LNCaP clone FGC (cell line): ENCODE data around the gene IGF2BP1.

ENCODE experiments used
- DNase-seq: peaks from one replicate; pipeline ENCODE4 v3.0.0-alpha.2; 2011; ENCODE audit warnings: low read depth
- H3K4me3 ChIP-seq: 2 replicates; pipeline ENCODE4 v1.5.1; 2011; ENCODE audit warnings: mild to moderate bottlenecking, low read depth, low read length, control low read depth
- TF ChIP-seq, protein P1 (sequence below): IDR thresholded peaks from 2 replicates; pipeline ENCODE4 v1.5.1; 2012; ENCODE audit warnings: mild to moderate bottlenecking; ENCODE audit not compliant: control insufficient read depth, insufficient read depth; ENCODE audit errors: extremely low read depth

IGF2BP1 gene

DNA sequence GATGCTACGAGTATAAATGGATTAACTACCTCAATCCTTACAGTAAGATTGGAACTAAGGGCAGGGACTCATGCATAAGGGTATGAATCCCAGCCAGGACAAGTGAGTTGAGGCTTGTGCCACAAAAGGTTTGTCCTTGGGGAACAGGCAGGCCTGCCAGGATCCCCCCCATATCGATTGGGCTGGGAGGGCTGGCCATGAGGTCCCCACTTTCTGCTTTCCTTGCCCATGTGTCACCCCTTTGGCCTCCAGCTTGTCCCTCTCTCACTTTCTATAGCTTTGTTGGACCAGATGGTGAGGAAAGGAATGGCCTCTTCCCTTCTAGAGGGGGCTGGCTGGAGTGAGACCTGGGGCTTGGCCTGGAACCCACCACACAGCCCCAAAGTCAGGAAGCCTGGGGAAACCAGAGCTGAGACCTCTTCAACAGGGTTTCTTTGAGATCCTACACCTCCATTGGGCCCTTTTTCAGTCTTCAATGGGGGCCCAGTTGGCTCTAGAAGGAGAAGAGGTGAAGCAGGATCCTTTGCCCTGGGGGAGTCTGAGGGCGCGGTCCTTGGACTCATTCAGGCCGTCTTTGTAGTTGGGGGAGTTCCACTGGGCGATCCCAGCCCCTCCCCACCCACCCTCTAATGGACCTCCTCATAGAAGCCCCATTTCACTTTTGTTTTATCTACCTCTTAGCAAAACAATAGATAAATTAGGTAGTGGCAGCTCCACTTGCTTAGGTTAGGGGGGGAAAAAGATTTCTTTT, 57.3 kb downstream of the IGF2BP1 start:
- DNase-seq = no peak
- TF ChIP-seq, protein P1, sequence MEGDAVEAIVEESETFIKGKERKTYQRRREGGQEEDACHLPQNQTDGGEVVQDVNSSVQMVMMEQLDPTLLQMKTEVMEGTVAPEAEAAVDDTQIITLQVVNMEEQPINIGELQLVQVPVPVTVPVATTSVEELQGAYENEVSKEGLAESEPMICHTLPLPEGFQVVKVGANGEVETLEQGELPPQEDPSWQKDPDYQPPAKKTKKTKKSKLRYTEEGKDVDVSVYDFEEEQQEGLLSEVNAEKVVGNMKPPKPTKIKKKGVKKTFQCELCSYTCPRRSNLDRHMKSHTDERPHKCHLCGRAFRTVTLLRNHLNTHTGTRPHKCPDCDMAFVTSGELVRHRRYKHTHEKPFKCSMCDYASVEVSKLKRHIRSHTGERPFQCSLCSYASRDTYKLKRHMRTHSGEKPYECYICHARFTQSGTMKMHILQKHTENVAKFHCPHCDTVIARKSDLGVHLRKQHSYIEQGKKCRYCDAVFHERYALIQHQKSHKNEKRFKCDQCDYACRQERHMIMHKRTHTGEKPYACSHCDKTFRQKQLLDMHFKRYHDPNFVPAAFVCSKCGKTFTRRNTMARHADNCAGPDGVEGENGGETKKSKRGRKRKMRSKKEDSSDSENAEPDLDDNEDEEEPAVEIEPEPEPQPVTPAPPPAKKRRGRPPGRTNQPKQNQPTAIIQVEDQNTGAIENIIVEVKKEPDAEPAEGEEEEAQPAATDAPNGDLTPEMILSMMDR = no peak
- H3K4me3 ChIP-seq = no peak overlapping the region

GRCh38 chr17:49055181-49055927, 58.2 kb downstream of the IGF2BP1 start:
- no peak for DNase-seq

GRCh38 chr17:49061524-49061943, 64.3 kb downstream of the IGF2BP1 start:
- TF ChIP-seq, protein P1 = no peak
- no peak overlapping the region for H3K4me3 ChIP-seq

More at GRCh38 chr17:49055181-49055927, 58.2 kb downstream of the IGF2BP1 start:
- no peak overlapping the region for H3K4me3 ChIP-seq
- TF ChIP-seq, protein P1 = no peak

DNA sequence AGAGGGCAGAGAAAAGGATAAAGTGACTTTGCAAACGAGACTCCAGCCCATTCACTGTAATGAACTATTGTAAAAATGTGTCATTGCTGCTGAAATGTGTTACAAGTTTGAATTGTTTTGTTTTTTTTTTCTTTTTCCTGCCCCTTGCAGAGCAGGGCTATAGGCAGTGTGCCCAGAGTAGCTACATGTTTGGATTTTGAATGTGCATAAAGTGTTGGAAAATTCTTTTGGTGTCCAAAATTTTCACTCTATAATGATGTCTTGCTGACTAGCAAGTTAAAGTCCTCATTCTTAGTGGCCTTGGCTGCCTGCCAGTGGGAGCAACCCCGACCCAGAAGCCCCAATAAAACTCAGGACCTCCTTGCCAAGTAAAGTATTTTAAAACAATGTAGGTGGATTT, 66.5 kb downstream of the IGF2BP1 start:
- TF ChIP-seq, protein P1 = no peak
- H3K4me3 ChIP-seq = no peak overlapping the region
- no peak for DNase-seq

More at GRCh38 chr17:49061524-49061943, 64.3 kb downstream of the IGF2BP1 start:
- no peak for DNase-seq

DNA sequence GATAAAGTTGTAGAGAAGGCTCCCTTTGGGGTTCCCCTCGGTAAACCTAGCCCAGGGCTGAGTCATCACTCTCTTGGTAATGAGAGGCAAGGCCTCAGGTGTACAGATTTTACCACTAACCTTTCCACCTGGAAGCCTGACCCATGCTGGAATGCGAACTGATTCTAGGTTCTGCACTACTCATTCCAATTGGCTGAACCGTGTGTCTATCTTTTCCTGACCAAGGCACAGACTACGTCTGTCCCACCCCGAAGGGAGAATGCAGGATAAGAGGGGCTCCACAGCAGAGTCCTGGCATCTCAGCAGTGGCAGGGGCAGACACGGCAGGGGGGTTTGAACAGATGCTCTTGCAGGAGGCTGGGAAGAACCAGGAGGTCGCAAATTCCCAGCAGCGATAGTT, 70.0 kb downstream of the IGF2BP1 start:
- no peak for DNase-seq
- TF ChIP-seq, protein P1 = no peak

DNA sequence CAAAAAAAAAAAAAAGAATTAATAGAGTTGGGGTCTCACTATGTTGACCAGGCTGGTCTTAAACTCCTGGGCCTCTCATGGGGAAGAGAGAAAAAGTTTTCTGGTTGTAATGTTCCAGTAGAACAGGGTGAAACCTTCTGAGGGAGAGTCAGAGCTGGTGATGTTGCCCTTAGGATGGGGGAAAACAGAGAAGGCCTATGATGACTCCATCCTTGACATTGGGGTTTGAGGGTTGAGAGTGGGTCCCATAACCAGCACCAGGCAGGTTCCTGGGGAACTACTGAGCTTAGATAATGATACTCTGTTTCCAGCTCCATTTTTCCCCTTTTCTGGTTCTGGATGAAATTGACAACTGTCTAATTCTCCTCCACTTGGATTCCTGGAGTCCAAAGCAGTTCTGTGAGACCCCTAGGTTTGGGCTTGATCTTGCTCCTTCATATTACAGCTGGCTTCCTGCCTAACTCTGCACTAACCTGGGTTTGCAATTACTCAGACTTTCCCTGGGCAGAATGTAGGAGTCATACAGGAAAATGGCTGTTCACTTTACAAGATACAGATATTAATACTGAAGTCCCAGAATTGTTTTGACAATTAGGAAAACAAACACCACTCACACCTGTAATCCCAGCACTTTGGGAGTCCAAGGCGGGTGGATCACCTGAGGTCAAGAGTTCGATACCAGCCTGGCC, 72.5 kb downstream of the IGF2BP1 start:
- TF ChIP-seq, protein P1 = no peak
- no peak for DNase-seq

More for the DNA sequence above, 70.0 kb downstream of the IGF2BP1 start:
- no peak overlapping the region for H3K4me3 ChIP-seq

More for the DNA sequence above, 72.5 kb downstream of the IGF2BP1 start:
- no peak overlapping the region for H3K4me3 ChIP-seq
